K562 (cell line): ENCODE measurements around the gene GSX2. TPM values are rescaled to one million over a fixed set of nuclear protein-coding genes. Genes with fewer than 3 reads are reported as not detected.

ENCODE experiments used
- EZH2 ChIP-seq: IDR thresholded peaks from 2 replicates; pipeline ENCODE4 v1.6.1; 2012; ENCODE audit warnings: low read depth, mild to moderate bottlenecking, inconsistent platforms, low read length, borderline replicate concordance
- ZNF561 ChIP-seq: fragments of 450-650 bp; formaldehyde crosslinking; conservative IDR thresholded peaks from 2 replicates; pipeline ENCODE4 v1.4.0; 2020; ENCODE audit warnings: mild to moderate bottlenecking, moderate library complexity
- polyA plus RNA-seq, 8 experiments: library from polyadenylated mRNA; depleted of rRNA in 4 of 8; stranded (reverse) in 5 of 8; unstranded in 3 of 8; fragments of >200 nt; fragmentation: Nextera tagmentation in 2 of 8; fragmentation: Illumina TruSeq in 1 of 8; extraction: Ambion mirVana in 2 of 8; extraction: Trizol in 1 of 8; gene quantifications; 2 replicates each; pipeline versions ENCODE4 v1.2.1 to v1.2.3, GENCODE V29; 2011 to 2014; ENCODE audit warnings: inconsistent platforms in 1 of 8, missing spikeins in 1 of 8
- total RNA-seq, 7 experiments: library from RNA; depleted of rRNA in 6 of 7; stranded (reverse); fragments of >200 nt in 6 of 7; fragmentation: Illumina TruSeq in 2 of 7; extraction: Trizol in 2 of 7; gene quantifications; 2 replicates each; pipeline versions ENCODE4 v1.2.1 to v1.2.3, GENCODE V29; 2011 to 2021; ENCODE audit warnings: low replicate concordance in 1 of 7
- TF ChIP-seq, protein P1 (sequence below): fragments of 450-650 bp; IDR thresholded peaks from 2 replicates; pipeline ENCODE4 v1.6.1; 2016; ENCODE audit warnings: mild to moderate bottlenecking, moderate library complexity
- TF ChIP-seq, protein P2 (sequence below): sonication (generic); formaldehyde crosslinking; IDR thresholded peaks from 2 replicates; pipeline ENCODE4 v1.8.1; 2023; ENCODE audit warnings: mild to moderate bottlenecking, missing genetic modification reagents
- TF ChIP-seq, protein P3 (sequence below): fragments of 450-650 bp; formaldehyde crosslinking; IDR thresholded peaks from 2 replicates; pipeline ENCODE4 v1.4.0; 2020; ENCODE audit warnings: mild to moderate bottlenecking, moderate library complexity
- TF ChIP-seq, protein P4 (sequence below): fragments of 450-650 bp; formaldehyde crosslinking; IDR thresholded peaks from 2 replicates; pipeline ENCODE4 v1.4.0; 2020; ENCODE audit warnings: mild to moderate bottlenecking, moderate library complexity
- TF ChIP-seq, protein P5 (sequence below), 2 experiments: IDR thresholded peaks; 2 replicates each; pipeline ENCODE4 v1.6.1; 2011; ENCODE audit warnings: borderline replicate concordance in 1 of 2, control low read depth in 1 of 2, low read depth in 1 of 2, low read length in 1 of 2, mild to moderate bottlenecking in 1 of 2, mixed read lengths in 1 of 2, moderate library complexity in 1 of 2; ENCODE audit not compliant: insufficient read depth in 1 of 2, insufficient read length in 1 of 2, poor library complexity in 1 of 2, severe bottlenecking in 1 of 2; ENCODE audit errors: extremely low read depth in 1 of 2

The GSX2 gene
- total and polyA plus RNA-seq, 9 of the 15 experiments (the other 6 are each of a cell fraction or from before 2014, with no cell fraction given): not detected

DNA sequence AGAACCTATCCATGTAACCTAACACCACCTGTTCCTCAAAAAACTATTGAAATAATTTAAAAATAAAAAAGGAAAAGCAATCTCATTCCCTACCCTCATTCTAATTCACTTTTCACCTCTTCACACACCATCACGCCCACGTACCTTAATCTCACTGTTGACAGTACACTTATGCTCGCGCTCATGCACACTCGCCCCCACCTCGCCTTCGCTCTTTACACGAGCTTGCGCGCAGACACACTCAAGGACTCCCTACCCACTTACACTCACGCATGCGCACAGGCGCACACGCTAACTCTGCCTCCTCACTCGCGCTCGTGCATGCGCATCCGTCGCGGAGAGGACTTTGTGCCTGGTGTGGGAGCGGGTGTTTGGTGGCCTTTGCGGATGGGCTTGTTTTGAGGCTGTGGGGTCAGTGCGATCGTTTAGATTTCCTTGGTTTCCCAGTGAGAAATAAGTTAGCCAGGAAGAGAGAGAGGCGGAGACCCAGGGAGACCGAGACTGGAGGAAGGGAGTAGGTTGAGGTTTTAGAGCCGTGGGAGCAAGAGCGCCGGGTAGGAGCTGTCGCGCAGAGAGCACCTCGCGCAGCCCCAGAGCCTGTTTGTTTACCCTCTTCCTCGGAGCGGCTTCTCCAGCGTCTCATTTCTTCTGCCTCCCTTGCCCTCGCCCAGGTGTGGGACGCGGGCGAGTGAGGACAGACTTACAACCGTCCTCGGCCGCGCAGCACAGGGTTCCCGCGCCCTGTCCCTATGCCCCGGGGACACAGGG lies 8.1 kb upstream of the GSX2 start (continued):
- TF ChIP-seq, protein P1, sequence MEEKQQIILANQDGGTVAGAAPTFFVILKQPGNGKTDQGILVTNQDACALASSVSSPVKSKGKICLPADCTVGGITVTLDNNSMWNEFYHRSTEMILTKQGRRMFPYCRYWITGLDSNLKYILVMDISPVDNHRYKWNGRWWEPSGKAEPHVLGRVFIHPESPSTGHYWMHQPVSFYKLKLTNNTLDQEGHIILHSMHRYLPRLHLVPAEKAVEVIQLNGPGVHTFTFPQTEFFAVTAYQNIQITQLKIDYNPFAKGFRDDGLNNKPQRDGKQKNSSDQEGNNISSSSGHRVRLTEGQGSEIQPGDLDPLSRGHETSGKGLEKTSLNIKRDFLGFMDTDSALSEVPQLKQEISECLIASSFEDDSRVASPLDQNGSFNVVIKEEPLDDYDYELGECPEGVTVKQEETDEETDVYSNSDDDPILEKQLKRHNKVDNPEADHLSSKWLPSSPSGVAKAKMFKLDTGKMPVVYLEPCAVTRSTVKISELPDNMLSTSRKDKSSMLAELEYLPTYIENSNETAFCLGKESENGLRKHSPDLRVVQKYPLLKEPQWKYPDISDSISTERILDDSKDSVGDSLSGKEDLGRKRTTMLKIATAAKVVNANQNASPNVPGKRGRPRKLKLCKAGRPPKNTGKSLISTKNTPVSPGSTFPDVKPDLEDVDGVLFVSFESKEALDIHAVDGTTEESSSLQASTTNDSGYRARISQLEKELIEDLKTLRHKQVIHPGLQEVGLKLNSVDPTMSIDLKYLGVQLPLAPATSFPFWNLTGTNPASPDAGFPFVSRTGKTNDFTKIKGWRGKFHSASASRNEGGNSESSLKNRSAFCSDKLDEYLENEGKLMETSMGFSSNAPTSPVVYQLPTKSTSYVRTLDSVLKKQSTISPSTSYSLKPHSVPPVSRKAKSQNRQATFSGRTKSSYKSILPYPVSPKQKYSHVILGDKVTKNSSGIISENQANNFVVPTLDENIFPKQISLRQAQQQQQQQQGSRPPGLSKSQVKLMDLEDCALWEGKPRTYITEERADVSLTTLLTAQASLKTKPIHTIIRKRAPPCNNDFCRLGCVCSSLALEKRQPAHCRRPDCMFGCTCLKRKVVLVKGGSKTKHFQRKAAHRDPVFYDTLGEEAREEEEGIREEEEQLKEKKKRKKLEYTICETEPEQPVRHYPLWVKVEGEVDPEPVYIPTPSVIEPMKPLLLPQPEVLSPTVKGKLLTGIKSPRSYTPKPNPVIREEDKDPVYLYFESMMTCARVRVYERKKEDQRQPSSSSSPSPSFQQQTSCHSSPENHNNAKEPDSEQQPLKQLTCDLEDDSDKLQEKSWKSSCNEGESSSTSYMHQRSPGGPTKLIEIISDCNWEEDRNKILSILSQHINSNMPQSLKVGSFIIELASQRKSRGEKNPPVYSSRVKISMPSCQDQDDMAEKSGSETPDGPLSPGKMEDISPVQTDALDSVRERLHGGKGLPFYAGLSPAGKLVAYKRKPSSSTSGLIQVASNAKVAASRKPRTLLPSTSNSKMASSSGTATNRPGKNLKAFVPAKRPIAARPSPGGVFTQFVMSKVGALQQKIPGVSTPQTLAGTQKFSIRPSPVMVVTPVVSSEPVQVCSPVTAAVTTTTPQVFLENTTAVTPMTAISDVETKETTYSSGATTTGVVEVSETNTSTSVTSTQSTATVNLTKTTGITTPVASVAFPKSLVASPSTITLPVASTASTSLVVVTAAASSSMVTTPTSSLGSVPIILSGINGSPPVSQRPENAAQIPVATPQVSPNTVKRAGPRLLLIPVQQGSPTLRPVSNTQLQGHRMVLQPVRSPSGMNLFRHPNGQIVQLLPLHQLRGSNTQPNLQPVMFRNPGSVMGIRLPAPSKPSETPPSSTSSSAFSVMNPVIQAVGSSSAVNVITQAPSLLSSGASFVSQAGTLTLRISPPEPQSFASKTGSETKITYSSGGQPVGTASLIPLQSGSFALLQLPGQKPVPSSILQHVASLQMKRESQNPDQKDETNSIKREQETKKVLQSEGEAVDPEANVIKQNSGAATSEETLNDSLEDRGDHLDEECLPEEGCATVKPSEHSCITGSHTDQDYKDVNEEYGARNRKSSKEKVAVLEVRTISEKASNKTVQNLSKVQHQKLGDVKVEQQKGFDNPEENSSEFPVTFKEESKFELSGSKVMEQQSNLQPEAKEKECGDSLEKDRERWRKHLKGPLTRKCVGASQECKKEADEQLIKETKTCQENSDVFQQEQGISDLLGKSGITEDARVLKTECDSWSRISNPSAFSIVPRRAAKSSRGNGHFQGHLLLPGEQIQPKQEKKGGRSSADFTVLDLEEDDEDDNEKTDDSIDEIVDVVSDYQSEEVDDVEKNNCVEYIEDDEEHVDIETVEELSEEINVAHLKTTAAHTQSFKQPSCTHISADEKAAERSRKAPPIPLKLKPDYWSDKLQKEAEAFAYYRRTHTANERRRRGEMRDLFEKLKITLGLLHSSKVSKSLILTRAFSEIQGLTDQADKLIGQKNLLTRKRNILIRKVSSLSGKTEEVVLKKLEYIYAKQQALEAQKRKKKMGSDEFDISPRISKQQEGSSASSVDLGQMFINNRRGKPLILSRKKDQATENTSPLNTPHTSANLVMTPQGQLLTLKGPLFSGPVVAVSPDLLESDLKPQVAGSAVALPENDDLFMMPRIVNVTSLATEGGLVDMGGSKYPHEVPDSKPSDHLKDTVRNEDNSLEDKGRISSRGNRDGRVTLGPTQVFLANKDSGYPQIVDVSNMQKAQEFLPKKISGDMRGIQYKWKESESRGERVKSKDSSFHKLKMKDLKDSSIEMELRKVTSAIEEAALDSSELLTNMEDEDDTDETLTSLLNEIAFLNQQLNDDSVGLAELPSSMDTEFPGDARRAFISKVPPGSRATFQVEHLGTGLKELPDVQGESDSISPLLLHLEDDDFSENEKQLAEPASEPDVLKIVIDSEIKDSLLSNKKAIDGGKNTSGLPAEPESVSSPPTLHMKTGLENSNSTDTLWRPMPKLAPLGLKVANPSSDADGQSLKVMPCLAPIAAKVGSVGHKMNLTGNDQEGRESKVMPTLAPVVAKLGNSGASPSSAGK: peak; percentile 12; the same call in 1 of the 2 replicates
- TF ChIP-seq EZH2 (0 out of 2 replicates have a peak, but pooled peaks have one; percentile 31), ZNF561 (no peak)
- TF ChIP-seq, protein P2, sequence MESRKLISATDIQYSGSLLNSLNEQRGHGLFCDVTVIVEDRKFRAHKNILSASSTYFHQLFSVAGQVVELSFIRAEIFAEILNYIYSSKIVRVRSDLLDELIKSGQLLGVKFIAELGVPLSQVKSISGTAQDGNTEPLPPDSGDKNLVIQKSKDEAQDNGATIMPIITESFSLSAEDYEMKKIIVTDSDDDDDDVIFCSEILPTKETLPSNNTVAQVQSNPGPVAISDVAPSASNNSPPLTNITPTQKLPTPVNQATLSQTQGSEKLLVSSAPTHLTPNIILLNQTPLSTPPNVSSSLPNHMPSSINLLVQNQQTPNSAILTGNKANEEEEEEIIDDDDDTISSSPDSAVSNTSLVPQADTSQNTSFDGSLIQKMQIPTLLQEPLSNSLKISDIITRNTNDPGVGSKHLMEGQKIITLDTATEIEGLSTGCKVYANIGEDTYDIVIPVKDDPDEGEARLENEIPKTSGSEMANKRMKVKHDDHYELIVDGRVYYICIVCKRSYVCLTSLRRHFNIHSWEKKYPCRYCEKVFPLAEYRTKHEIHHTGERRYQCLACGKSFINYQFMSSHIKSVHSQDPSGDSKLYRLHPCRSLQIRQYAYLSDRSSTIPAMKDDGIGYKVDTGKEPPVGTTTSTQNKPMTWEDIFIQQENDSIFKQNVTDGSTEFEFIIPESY (CRISPR knock-in tag): peak; percentile 34; the same call in 1 of the 2 replicates
- TF ChIP-seq, protein P3, sequence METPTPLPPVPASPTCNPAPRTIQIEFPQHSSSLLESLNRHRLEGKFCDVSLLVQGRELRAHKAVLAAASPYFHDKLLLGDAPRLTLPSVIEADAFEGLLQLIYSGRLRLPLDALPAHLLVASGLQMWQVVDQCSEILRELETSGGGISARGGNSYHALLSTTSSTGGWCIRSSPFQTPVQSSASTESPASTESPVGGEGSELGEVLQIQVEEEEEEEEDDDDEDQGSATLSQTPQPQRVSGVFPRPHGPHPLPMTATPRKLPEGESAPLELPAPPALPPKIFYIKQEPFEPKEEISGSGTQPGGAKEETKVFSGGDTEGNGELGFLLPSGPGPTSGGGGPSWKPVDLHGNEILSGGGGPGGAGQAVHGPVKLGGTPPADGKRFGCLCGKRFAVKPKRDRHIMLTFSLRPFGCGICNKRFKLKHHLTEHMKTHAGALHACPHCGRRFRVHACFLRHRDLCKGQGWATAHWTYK (CRISPR knock-in tag): no peak
- TF ChIP-seq, protein P4, sequence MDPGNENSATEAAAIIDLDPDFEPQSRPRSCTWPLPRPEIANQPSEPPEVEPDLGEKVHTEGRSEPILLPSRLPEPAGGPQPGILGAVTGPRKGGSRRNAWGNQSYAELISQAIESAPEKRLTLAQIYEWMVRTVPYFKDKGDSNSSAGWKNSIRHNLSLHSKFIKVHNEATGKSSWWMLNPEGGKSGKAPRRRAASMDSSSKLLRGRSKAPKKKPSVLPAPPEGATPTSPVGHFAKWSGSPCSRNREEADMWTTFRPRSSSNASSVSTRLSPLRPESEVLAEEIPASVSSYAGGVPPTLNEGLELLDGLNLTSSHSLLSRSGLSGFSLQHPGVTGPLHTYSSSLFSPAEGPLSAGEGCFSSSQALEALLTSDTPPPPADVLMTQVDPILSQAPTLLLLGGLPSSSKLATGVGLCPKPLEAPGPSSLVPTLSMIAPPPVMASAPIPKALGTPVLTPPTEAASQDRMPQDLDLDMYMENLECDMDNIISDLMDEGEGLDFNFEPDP (CRISPR knock-in tag): no peak
- TF ChIP-seq, protein P5, sequence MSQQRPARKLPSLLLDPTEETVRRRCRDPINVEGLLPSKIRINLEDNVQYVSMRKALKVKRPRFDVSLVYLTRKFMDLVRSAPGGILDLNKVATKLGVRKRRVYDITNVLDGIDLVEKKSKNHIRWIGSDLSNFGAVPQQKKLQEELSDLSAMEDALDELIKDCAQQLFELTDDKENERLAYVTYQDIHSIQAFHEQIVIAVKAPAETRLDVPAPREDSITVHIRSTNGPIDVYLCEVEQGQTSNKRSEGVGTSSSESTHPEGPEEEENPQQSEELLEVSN (IDR thresholded peaks at IDR 0.05; ENCODE audit: borderline replicate concordance in 1 of 2, extremely low read depth in 1 of 2, insufficient read depth in 1 of 2, insufficient read length in 1 of 2, low read depth in 1 of 2, low read length in 1 of 2, poor library complexity in 1 of 2, severe bottlenecking in 1 of 2): peak in 1 of 2 experiments; percentile 25
